GM19240 (cell line): ENCODE results near the gene FNDC5.
A peak's percentile ranks its signal among the peaks of the same experiment; 100 is the strongest.

ENCODE experiments used
- DNase-seq: peaks from one replicate; pipeline ENCODE4 v3.0.0; 2011; ENCODE audit warnings: low spot score; ENCODE audit not compliant: insufficient read length

FNDC5 gene

DNA sequence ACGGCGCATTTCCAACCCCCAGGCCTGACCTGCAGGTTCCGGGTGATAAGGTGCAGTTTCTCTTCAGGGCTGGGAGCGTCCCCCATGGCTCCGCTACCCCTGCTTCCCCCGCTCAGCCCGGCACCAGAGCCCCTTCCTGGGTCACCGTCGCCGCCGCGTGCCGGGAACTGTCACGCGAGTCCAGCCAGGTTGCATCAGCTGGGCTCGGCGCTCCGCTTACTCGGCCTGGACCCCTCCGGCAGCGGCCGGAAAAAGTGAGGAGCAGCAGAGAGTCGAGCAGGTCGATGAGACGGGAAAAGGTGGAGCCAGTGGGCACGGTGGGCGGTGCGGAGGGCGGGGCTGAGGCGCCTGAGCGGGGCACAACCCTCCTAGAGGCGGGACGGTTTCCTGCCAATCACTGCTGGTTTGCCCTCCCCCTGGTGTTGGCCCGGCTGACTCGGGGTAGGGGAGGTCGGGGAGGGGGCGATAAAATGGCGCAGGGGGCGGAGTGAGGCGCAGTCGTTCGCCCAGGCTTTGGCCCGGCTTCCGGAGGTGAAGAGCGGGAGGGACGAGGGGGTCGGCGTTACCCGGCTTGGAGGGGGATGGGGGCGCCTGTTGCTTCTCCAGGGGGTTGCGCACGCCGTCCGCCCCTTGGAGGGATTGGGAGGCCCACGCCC is 53.4 kb downstream of the FNDC5 start, which contains the start of the genes S100PBP and YARS1:
Gene S100PBP, plus strand, starts transcription at position 495 of the 656 bp plus-strand sequence. CDS start 8,447 bp downstream, outside the sequence.
Gene YARS1, minus strand, starts transcription at position 200 of the 656 bp plus-strand sequence. Its CDS starts 114 bp downstream, at position 86.
- peak; percentile 78 for DNase-seq

DNA sequence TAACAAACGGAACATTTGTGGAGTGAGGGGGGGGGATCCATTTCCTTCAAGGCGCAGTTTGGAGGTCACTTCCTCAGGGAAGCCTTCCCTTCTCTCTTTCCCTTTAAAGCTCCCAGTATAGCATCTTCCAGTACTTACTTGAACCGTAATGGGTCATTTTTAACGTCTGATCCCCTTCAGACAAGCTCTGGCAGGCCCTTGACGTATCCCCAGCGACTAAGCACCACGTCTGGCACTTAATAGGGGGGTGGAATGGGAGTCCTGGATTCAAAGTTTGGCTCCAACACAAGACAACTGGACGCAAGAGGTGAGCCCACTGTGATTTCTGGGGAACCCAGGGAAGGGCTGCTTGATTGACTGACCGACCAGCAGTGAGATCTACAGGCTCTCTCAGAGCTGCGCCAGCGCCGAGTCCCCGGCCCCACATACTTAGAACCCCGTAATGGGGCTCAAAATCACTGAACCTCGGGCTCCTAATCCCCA is 54.0 kb downstream of the FNDC5 start:
- DNase-seq: no peak

DNA sequence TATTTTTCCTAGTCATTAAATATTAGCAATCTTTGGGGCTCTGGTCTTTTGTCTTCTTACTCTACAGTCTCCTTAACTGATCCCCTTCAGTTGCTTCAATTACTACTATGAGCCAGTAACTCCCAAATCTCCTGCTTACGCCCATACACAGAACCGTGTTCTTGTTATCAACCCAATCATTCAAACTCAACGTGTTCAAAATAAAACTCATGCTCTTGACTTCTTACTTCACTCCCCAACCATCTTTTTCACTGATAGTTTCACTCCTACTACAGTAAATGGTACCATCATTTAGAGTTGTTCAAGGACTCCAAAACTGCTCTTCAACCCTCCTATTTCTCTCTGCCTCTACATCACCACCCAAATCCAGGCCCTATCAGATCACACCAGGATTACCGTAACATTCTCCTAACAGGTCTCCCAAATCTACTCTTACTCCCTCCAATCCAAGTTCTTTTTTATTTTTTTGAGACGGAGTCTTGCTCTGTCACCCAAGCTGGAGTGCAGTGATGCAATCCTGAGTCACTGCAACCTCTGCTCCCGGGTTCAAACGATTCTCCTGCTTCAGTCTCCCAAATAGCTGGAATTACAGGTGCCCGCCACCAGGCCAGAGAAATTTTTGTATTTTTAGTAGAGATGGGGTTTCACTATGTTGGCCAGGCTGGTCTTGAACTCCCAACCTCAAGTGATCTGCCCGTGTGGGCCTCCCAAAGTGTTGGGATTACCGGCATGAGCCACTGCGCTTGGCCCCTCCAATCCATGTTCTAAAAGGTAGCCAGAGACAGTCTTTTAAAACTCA is 56.6 kb downstream of the FNDC5 start:
- no peak for DNase-seq
